ENCODE measurements around the gene FAM20C.
"Not testable (repeated sequence)": the region's sequence is repeated elsewhere in the genome, so short reads cannot be mapped to it uniquely, and the experiment has no call there.

The FAM20C gene

DNA sequence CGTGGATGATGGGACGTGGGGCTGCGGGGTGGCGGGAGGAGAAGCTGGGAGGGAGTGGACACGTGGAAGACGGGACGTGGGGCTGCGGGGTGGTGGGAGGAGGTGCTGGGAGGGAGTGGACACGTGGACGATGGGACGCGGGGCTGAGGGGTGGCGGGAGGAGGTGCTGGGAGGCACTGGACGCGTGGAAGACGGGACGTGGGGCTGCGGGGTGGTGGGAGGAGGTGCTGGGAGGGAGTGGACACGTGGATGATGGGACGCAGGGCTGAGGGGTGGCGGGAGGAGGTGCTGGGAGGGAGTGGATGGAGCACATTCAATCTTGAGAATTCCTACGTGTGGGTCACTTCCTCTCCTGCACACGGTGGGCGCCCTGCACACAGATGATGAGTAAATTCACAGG lies 104.8 kb downstream of the FAM20C start:
- not testable (repeated sequence) for DNase-seq

DNA sequence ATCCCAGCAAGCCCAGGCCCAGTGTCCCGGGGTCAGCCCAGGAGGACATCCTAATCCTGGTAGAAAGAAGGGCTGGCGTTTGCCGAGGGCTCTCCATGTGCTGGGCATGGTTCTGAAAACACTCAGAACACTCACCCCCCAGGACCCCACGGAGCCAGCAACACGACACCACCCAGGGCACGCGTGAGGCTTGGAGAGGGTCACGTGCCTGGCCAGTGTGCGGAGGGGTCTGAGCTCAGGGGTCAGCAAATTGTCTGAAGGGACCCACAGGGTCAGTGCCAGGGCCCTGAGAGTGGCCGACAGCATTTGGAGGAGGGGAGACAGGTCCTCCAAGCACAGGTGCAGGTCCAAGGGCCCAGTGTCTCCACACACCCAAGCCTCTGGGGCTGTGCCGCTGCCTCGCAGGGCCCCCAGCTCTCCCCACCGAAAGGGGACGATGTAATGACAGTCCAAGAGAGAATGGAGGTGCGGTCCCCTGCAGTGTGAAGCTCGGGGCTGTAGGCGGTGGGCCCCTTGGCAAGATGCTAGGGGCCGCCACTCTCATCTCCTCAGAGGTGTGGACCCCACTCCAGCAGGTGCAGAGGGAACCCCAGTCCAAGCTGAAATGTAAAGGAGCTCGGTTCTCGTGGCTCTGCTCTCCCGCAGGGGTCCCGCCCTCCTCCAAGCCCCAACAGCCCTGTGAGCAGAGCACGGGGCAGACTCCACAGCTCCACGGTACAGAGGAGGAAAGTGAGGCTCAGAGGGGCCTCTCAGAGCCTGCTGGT lies 105.4 kb downstream of the FAM20C start:
- no peak for DNase-seq

DNA sequence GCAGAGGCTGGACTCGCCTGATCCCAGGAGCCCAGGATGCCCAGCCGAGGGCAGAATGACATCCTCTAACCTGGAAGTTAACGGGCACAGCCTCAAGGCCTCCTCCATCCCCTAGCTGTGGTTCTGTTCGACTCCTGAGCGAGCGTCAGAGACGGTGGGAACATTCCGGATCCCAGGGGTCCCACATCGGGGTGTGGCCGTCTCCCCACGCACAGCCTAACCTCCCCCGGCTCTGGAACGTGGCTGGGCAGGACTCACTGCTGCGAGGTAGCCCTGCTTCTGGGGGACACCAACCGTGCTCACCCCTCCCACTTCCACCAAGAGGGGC lies 106.0 kb downstream of the FAM20C start:
- DNase-seq = no peak

DNA sequence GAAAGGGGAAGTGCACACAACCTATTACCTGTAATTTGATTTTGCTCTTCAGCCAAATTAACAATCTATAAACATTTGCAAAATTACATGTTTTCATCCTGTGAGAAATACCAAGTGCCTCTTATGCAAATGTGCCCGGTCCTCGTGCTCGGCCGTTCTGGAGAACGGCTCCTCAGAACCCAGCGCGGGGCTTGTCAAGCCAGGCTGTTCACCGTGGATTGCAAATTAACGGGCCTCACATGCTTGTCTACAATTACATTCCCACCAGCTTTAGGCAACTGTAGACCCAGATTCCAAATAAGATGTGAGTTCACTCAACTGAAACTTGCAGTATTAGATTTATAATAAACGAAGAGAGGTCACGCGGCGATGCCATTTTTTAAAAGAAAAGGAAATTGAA lies 106.4 kb downstream of the FAM20C start:
- no peak for DNase-seq

DNA sequence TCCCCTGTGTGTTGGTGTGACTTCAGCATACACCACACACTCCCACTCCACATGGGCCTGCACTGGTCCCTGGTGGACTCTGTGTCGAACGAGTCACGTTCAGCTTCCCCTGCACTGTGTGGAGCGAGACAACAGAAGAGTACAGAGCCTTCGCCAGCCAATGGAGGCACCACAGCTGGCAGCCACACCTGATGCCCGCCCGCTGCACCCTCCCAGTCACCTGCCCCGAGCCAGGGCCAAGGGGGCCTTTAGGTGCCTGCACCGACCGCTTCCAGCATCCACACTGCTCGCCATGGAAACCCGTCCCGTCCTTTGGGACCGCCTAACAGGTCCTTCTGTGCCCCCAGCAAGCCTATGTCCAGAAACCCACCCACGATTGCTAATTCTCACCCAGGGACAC lies 106.8 kb downstream of the FAM20C start:
- no peak for DNase-seq

DNA sequence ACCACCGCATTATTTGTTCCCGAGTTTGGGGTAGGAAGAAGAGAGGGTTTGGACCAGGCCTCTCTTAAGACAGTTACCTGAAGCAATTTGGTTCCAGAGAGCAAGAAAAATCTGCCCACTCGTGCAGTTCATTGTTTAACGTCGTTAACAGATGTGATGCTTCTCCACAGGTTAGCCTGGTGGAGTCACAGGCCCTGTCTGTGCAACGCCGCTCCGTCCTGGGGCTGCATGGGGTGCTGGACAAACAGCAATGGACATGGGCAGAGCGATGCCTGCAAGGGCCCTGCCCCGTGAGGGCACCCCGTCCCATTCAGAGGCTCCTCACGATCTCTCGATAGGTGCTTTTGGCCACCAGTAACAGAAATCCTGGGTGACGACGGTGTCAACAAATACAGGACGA lies 107.3 kb downstream of the FAM20C start:
- DNase-seq = no peak

DNA sequence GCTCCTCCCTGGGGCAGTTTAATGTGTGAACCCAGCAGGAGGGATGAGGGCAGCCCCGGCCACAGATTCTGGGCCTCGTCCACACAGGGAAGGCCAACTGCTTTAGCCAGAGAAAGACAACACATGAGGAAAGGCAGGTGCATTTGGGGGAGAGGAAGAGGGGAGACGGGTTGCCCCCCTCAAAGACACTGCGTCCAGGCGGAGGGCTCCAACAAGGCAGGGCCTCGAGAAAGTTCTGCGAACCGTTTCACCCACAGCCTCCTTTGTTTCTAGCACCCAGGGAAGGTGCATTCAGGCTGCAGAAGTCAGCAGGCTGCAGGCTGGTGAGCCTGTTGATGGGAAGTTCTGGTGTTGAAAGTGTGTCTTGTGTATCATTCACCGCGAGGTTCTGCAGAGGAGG lies 107.7 kb downstream of the FAM20C start:
- no peak for DNase-seq

DNA sequence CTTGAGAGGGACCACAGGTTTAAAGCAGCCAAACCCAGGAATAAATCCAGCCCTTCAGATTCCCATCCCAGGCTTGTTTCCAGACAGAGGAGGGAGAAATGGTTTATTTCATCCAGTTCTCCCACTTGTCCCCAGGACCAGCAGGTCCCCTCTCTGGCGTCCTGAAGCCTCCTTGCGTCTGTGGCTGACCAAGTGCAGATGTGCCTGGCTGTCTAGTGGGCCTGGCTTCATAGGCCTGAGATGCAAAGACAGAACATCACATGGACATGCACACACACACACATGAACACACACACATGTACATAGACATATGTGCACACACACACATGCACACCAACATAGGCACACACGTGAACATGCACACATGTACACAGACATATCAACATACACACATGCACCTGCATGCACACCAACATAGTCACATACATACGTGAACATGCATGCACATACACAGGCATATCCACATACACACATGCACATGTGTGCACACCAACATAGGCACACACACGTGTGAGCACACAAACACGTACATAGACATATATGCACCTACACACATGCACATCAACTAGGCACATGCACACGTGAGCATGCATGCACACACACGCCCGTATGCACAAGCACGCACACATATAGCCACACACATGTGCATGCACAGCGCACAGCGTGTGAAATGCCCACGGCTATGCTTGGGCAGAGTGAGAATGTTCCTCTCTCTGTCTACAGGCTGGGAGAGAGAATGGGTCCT lies 108.3 kb downstream of the FAM20C start:
- no peak for DNase-seq

DNA sequence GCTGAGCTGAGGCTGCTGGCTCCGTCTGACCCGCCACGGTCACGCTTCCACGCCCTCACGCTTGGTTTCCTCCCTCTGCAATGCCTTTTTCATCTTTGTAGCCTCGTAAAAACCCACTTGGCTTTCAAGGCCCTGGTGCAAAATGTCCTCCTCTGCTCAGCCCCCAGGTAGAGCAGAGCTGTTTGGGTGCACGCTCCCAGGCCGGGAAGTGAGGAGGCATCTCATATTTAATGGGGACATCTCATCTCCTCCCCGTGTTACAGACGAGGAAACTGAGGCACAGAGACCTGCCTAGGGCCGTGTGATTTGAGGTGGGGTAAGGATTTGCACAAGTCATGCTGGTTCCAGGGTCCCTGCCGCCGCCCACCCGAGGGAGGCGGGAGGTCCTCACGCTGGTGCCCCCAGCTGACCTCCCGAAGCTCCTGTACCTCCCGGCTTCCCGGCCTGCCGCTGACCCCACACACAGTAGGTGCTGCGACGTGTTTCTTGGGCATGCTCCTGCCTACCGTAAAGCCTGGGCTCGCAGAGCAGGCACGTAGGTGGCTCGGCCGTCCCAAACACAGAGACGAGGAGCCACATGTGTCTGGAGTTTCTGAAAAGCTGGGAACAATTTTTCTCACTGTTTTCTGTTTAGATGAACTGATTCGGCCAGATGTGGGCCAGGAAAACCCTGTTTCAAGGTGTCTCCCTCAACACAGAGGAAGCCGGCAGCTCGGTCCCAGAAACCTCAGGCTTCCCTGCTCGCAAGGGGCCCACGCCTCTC lies 109.1 kb downstream of the FAM20C start:
- DNase-seq = no peak

DNA sequence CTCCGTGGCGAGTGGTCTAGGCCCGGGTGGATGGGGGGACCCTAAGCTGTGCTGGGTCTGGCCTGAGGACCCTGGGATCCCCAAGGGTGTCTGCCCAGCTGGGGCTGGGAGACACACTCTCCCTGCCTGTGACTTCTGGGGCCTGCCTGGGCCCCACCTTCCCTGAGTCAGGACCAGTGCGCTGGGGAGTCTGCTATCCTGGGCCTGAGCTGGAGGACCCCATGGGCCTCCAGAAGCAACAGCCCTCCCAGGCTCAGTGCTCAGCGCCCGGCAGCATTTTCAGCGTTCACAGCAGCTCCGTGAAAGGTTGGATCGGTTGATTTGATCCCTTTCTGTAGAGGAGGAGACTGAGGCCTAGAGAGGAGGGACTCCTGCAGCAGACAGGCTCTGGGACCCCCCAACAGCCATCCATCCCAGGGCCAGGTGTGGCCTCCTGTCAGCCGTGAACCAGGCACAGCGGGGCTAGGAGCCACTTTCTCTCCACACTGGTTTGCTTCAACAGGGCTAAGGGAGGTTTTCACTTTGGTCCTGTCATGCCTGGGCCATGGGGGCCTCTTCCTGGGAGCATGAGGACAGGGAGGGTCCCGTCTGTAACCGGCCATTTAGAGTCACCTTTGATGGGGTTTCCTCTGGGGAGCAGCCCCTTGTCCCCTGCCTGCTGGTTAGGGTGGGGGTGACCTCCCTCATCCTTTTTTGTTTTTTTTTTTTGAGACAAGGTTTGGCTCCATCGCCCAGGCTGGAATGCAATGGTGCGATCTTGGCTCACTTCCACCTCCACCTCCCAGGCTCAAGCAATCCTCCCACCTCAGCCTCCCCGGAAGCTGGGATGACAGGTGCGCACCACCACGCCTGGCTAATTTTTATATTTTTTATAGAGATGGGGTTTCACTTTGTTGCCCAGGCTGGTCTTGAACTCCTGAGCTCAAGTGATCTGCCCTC lies 110.0 kb downstream of the FAM20C start:
- no peak for DNase-seq

DNA sequence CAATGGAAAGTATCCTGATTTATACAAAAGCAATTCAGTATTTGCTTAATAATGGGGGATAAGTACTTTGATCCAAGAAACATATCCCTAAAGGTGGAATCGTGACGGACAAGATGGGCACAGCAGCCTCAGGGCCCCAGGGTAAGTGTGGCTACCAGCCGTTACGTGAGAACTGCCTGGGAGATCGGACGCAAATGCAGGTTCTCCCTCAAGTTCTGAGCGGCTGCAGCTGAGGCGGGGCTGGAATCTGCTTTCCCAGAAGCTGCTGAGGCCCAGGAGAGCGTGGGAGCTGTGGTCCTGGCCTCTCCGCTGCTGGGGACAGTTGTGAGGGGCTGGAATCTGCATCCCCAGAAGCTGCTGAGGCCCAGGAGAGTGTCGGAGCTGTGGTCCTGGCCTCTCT lies 111.1 kb downstream of the FAM20C start:
- DNase-seq = no peak

DNA sequence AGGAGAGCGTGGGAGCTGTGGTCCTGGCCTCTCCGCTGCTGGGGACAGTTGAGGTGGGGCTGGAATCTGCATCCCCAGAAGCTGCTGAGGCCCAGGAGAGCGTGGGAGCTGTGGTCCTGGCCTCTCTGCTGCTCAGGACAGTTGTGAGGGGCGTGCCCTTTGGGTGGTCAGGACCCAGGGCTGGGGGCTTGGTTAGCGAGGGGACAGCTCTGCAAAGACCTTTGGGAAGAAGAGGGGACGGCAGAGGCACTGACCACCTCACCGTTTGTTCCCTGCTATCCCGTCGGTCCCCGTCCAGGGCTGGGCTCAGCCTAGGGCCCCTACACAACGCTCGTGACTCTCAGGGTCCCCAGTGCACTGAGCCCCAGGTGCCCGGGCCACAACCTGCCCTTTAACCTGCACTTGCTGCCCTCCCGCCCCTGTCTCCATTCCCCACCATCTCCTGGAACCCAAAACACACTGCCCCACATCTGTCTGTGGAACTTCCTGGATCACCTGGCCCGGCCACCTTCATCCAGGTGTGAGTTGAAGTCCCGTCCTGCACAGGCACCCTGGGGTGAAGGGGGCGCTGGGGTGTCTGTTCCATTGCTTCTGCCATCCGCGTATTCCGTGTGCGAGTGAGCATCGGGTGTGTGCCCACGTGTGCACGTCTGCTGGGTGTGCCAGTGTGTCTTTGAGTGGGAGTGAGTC lies 111.7 kb downstream of the FAM20C start:
- no peak for DNase-seq

DNA sequence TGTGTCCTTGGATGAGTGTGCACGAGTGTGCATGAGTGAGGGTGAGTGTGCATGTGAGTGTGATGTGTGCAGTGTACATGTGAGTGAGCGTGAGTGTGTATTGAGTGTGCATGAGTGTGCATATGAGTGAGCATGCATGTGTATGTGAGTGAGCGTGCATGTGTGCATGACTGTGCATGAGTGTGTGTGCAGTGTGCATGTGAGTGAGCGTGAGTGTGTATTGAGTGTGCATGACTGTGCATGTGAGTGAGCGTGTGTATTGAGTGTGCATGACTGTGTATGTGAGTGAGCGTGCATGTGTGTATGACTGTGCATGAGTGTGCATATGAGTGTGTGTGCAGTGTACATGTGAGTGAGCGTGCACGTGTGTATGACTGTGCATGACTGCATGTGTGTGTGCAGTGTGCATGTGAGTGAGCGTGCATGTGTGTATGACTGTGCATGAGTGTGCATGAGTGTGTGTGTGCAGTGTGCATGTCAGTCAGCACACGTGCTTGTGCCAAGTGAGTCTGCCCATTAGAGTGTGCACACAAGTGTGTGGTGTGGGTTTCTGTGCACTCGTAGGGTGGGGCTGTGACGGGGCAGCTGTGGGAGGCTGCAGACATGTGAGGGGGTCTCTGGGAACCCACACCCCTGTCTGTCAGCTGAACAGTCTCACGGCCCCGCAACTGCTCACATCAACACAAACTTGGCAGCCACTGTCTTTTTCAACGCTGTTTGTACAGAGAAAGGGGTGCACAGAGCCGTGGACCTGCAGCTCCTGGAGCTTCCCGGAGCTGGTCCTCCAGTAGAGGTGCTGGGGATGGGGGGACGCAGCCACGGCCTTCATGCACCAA lies 112.4 kb downstream of the FAM20C start:
- DNase-seq = no peak

DNA sequence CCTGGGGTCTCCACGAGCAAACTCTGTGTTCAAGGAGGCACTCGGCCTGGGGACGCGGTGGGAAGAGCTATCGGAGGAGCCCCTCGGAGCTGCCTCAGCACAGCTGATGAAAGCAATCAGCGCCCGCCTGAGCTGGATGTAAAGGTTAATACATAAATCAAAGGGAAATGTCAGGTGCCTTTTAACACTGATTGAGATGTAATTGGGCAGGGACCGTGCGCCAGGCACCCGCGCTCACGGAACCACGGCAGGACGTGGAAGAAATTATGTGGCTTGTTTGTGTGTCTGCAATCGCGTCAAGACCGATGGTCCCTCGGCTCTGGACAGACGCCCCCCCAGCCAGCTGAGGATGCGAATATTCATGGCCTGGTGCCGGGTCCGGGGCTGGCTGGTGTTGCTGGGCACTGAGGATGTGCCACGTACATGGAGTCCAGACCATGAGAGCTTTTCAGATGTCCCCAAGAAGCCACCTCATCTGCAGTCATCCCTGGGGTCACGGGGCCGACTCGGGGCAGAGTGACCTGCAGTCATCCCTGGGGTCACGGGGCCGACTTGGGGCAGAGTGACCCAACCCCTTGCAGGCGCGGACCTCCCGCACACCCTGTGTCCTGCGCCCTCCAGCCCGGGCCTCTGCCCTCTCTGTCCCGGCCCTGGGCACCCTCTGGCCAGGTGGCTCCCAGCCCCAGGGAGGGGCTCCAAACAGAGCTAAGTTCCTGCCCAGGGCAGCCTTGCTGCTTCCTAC lies 113.2 kb downstream of the FAM20C start:
- no peak for DNase-seq

DNA sequence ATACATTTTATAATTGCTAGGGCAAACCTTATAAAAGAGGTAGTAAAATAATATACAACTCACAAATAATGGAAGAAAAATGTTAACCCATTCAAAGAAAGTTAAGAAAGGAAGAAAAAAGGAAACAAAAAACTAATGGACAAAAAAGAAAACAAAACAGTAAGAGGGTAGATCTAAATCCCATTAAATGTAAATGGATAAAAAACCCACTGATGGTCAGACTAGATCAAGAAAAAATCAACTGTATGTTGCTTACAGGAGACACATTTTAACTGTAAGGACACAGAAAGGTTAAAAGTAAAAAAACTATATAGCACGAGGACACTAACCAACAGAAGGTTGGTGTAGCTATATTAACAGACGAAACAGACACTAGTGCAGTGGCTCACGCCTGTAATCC lies 115.6 kb downstream of the FAM20C start:
- no peak for DNase-seq

DNA sequence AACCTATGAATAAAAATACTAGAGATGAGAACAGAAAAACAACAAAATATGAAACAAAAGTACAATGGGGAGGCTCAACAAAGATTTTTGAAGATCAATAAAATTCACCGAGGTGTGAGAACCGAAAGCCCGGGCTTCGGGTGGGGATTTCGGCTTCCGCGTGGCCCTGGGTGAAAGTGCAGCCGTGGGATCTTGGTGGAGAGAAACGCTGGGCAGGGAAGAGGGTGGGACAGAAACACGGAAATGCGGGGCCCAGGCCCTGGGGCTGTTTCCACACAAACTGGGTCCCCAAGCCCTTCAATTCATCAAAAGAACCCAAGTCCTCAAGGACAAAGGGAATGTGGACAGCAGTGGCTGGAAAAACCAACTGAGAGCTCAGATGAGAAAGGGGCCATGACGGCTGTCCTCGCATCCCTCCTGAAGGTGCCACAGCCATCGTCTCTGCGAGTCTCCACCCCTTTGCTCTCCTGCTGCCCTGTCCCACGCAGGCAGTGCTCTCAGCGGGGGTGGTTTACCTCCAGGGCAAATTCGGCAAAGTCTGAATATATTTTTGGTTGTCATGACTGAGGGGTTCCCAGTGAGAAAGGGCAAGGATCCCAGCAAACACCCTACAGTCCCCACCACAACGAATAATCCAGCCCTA lies 117.3 kb downstream of the FAM20C start:
- no peak for DNase-seq

Measured in bone marrow (tissue), 2 donors.